K562 (cell line): ENCODE results near the gene MAN1A1. TPM values are rescaled to one million over a fixed set of nuclear protein-coding genes. Genes with fewer than 3 reads are reported as not detected.

Source experiments
- BHLHE40 ChIP-seq: IDR thresholded peaks from 2 replicates; pipeline ENCODE4 v1.6.1; 2011; ENCODE audit warnings: low read length, improper control_type of control experiment
- CTBP1 ChIP-seq: fragments of 450-650 bp; IDR thresholded peaks from 2 replicates; pipeline ENCODE4 v1.6.1; 2016; ENCODE audit warnings: borderline replicate concordance
- CUX1 ChIP-seq: fragments of 200-800 bp; sonication (Bioruptor generic); IDR thresholded peaks from 2 replicates; pipeline ENCODE4 v1.6.1; 2016; ENCODE audit warnings: missing genetic modification characterization, missing compliant biosample characterization
- GABPB1 ChIP-seq: sonication (generic); formaldehyde crosslinking; IDR thresholded peaks from 2 replicates; pipeline ENCODE4 v1.8.0; 2022; ENCODE audit warnings: mild to moderate bottlenecking, missing genetic modification reagents
- ILF3 ChIP-seq: fragments of 450-650 bp; IDR thresholded peaks from 2 replicates; pipeline ENCODE4 v1.6.1; 2018; ENCODE audit warnings: antibody characterized with exemption, mild to moderate bottlenecking, moderate library complexity, borderline replicate concordance
- IRF1 ChIP-seq: sonication (generic); formaldehyde crosslinking; IDR thresholded peaks from 2 replicates; pipeline ENCODE4 v1.8.0; 2022; ENCODE audit warnings: missing genetic modification reagents, mild to moderate bottlenecking, borderline replicate concordance
- MCM7 ChIP-seq, 2 experiments: fragments of 450-650 bp; IDR thresholded peaks; 2 replicates each; pipeline ENCODE4 v1.6.1; 2016 to 2018
- NCOR1 ChIP-seq: fragments of 450-650 bp; IDR thresholded peaks from 2 replicates; pipeline ENCODE4 v1.6.1; 2016; ENCODE audit warnings: mild to moderate bottlenecking, moderate library complexity
- NFIC ChIP-seq: fragments of 450-650 bp; IDR thresholded peaks from 2 replicates; pipeline ENCODE4 v1.6.1; 2017; ENCODE audit warnings: mild to moderate bottlenecking, inconsistent platforms
- RBM25 ChIP-seq: fragments of 200-400 bp; formaldehyde crosslinking; IDR thresholded peaks from 2 replicates; pipeline ENCODE4 v1.6.1; 2018; ENCODE audit warnings: low read length, low read depth, moderate library complexity; ENCODE audit not compliant: severe bottlenecking
- U2AF1 ChIP-seq: fragments of 200-400 bp; formaldehyde crosslinking; optimal IDR thresholded peaks from 2 replicates; pipeline ENCODE3; 2017; ENCODE audit warnings: mild to moderate bottlenecking, low read depth, low read length, moderate library complexity
- ZC3H8 ChIP-seq: fragments of 450-650 bp; IDR thresholded peaks from 2 replicates; pipeline ENCODE4 v1.6.1; 2017
- ZNF140 ChIP-seq: fragments of 250-450 bp; sonication (Bioruptor Pico); IDR thresholded peaks from 2 replicates; pipeline ENCODE4 v1.8.0; 2021; ENCODE audit warnings: moderate library complexity, mild to moderate bottlenecking, inconsistent platforms
- ZNF23 ChIP-seq: fragments of 250-450 bp; sonication (Bioruptor Pico); IDR thresholded peaks from 2 replicates; pipeline ENCODE4 v1.4.0; 2020; ENCODE audit warnings: mild to moderate bottlenecking
- ZSCAN32 ChIP-seq: fragments of 450-650 bp; formaldehyde crosslinking; IDR thresholded peaks from 2 replicates; pipeline ENCODE4 v1.4.0; 2020; ENCODE audit warnings: mild to moderate bottlenecking, moderate library complexity
- polyA plus RNA-seq, 8 experiments: library from polyadenylated mRNA; depleted of rRNA in 4 of 8; stranded (reverse) in 5 of 8; unstranded in 3 of 8; fragments of >200 nt; fragmentation: Nextera tagmentation in 2 of 8; fragmentation: Illumina TruSeq in 1 of 8; extraction: Ambion mirVana in 2 of 8; extraction: Trizol in 1 of 8; gene quantifications; 2 replicates each; pipeline versions ENCODE4 v1.2.1 to v1.2.3, GENCODE V29; 2011 to 2014; ENCODE audit warnings: inconsistent platforms in 1 of 8, missing spikeins in 1 of 8
- total RNA-seq, 7 experiments: library from RNA; depleted of rRNA in 6 of 7; stranded (reverse); fragments of >200 nt in 6 of 7; fragmentation: Illumina TruSeq in 2 of 7; extraction: Trizol in 2 of 7; gene quantifications; 2 replicates each; pipeline versions ENCODE4 v1.2.1 to v1.2.3, GENCODE V29; 2011 to 2021; ENCODE audit warnings: low replicate concordance in 1 of 7
- TF ChIP-seq, protein P1 (sequence below): fragments of 250-450 bp; sonication (Bioruptor Pico); IDR thresholded peaks from 2 replicates; pipeline ENCODE4 v1.8.0; 2021; ENCODE audit warnings: borderline replicate concordance, mild to moderate bottlenecking, moderate library complexity; ENCODE audit not compliant: poor library complexity, severe bottlenecking
- TF ChIP-seq, protein P2 (sequence below): IDR thresholded peaks from 3 replicates; pipeline ENCODE4 v1.6.1; 2011; ENCODE audit warnings: borderline replicate concordance, mild to moderate bottlenecking, moderate library complexity; ENCODE audit not compliant: insufficient read length; ENCODE audit errors: extremely low read depth
- TF ChIP-seq, protein P3 (sequence below), 2 experiments: fragments of 250-450 bp in 1 of 2; fragments of 450-650 bp in 1 of 2; sonication (Bioruptor Pico) in 1 of 2; IDR thresholded peaks; 2 replicates each; pipeline versions ENCODE4 v1.6.1 to v1.8.0; 2016 to 2021; ENCODE audit warnings: mild to moderate bottlenecking in 2 of 2, moderate library complexity in 2 of 2, missing compliant biosample characterization in 1 of 2, missing genetic modification characterization in 1 of 2

Gene MAN1A1
- total and polyA plus RNA-seq, 9 of the 15 experiments (the other 6 are each of a cell fraction or from before 2014, with no cell fraction given) = 24.5 to 78.4 (median 59.7) TPM

DNA sequence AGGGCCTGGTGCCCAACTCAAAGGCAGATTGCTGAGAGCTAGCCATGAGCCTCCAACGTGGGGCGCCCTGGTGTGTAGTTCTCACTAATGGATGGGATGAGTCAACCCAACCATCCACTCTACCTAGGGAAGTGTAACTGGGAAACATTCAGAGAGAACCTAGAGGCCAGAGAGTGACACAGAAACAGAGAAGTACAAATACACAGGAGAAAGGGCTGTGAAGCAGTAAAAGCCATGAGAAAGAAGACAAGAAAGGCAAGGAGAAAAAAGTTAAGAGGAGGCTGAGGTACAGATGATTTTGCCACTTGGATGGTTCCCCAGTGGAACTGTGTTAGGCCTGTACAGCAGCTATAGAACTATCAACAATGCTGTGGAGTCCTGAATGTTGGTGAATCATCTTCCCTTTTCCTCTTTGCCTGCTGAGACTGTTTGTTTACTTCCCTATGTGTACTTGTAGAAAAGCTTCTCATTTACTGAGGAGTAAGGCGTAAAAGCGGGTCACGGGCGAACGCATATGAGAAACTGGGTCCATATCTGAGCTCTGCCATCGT is 39.0 kb downstream of the MAN1A1 start (continued):
- TF ChIP-seq CUX1 (CRISPR knock-in tag) (no peak), ZNF140 (no peak), IRF1 (no peak), ILF3 (no peak), RBM25 (no peak), ZNF23 (no peak), NFIC (no peak), U2AF1 (no peak), ZSCAN32 (CRISPR knock-in tag) (no peak), ZC3H8 (no peak), MCM7 (IDR thresholded peaks at IDR 0.05) (no peak), GABPB1 (no peak), CTBP1 (peak; percentile 64), BHLHE40 (0 out of 2 replicates have a peak, but pooled peaks have one; percentile 27), NCOR1 (no peak)
- TF ChIP-seq, protein P1, sequence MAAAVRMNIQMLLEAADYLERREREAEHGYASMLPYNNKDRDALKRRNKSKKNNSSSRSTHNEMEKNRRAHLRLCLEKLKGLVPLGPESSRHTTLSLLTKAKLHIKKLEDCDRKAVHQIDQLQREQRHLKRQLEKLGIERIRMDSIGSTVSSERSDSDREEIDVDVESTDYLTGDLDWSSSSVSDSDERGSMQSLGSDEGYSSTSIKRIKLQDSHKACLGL (CRISPR knock-in tag) = no peak
- TF ChIP-seq, protein P2, sequence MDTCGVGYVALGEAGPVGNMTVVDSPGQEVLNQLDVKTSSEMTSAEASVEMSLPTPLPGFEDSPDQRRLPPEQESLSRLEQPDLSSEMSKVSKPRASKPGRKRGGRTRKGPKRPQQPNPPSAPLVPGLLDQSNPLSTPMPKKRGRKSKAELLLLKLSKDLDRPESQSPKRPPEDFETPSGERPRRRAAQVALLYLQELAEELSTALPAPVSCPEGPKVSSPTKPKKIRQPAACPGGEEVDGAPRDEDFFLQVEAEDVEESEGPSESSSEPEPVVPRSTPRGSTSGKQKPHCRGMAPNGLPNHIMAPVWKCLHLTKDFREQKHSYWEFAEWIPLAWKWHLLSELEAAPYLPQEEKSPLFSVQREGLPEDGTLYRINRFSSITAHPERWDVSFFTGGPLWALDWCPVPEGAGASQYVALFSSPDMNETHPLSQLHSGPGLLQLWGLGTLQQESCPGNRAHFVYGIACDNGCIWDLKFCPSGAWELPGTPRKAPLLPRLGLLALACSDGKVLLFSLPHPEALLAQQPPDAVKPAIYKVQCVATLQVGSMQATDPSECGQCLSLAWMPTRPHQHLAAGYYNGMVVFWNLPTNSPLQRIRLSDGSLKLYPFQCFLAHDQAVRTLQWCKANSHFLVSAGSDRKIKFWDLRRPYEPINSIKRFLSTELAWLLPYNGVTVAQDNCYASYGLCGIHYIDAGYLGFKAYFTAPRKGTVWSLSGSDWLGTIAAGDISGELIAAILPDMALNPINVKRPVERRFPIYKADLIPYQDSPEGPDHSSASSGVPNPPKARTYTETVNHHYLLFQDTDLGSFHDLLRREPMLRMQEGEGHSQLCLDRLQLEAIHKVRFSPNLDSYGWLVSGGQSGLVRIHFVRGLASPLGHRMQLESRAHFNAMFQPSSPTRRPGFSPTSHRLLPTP = no peak
- TF ChIP-seq, protein P3, sequence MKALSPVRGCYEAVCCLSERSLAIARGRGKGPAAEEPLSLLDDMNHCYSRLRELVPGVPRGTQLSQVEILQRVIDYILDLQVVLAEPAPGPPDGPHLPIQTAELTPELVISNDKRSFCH (CRISPR knock-in tag; IDR thresholded peaks at IDR 0.05) = no peak
- TF ChIP-seq, protein P3 (tag; IDR thresholded peaks at IDR 0.05) = 0 out of 2 replicates have a peak, but pooled peaks have one; percentile 22
